Stimulated activated naive CD8-positive, alpha-beta T cell treated with anti-CD3 and anti-CD28 coated beads, Interleukin-15, amount 100 ng/mL, for 72 hours (primary cell): ENCODE results near the gene WDR74.
A peak's percentile ranks its signal among the peaks of the same experiment; 100 is the strongest.
"Not testable (repeated sequence)": the region's sequence is repeated elsewhere in the genome, so short reads cannot be mapped to it uniquely, and the experiment has no call there.

ENCODE experiments used
- ATAC-seq: fragments of 150-1000 bp; cut with Tn5 transposase; 2 replicates; pipeline ENCODE4 v1.10.0; 2021; ENCODE audit warnings: mild to moderate bottlenecking, moderate library complexity
- DNase-seq, 2 donors: peaks; one replicate each; pipeline ENCODE4 v3.0.0; 2021 to 2022
- H3K27ac Mint-ChIP-seq, 2 donors: one replicate each; pipeline ENCODE4 v1.8.0; 2022; ENCODE audit warnings: mild to moderate bottlenecking in 2 of 2, mixed read lengths in 2 of 2, moderate library complexity in 2 of 2
- H3K27me3 Mint-ChIP-seq: one replicate; pipeline ENCODE4 v1.8.0; 2022; ENCODE audit warnings: mixed read lengths
- H3K4me1 Mint-ChIP-seq: one replicate; pipeline ENCODE4 v1.8.0; 2022; ENCODE audit warnings: mild to moderate bottlenecking, mixed read lengths
- H3K4me3 Mint-ChIP-seq, 2 donors: one replicate each; pipeline ENCODE4 v1.8.0; 2022; ENCODE audit warnings: mild to moderate bottlenecking in 2 of 2, mixed read lengths in 2 of 2, moderate library complexity in 1 of 2
- H3K9me3 Mint-ChIP-seq, 2 donors: one replicate each; pipeline ENCODE4 v1.8.0; 2022; ENCODE audit warnings: mixed read lengths in 2 of 2

Gene WDR74

DNA sequence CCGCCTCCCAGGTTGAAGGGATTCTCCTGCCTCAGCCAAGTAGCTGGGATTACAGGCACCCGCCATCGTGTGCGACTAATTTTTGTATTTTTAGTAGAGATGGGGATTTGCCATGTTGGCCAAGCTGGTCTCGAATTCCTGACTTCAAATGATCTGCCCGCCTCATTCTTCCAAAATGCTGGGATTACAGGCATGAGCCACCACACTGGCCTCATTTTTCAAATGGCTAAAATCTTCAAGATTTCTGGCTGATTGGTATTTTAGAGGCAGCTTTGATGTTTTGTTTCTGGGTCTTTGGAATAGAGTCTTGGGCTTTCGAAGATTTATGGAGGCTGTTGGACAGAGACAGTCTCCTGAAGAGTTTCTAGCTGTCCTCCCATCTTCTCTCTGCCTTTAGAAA is 35.5 kb upstream of the WDR74 start:
- DNase-seq (no peak), ATAC-seq (no peak)
- Mint-ChIP-seq H3K4me3 (no peak overlapping the region), H3K27me3 (no peaks in the 10 kb centered on the region), H3K27ac (peak overlapping the region in 1 of 2 donors; percentile 15), H3K9me3 (no peaks in the 10 kb centered on the region), H3K4me1 (peaks cover 7% of the 10 kb centered on the region)

DNA sequence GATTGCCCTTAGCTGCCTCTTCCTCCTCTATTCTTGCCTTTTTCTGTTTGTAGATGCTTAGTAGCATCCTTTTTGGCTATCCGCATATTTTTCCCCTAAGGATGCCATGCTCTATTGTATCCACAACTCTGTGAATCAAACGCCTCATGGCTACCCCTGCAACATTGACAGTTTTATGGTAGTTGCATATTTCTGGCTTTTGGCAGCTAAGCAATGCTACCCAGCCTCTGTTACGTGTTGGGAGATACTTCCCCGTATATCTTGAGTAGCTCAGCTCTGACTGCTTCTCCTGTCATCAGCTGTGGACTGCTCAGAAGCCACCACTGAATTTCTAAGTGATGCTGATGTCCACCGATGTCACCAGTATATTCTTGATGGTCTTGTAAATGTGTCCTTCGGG is 26.2 kb upstream of the WDR74 start:
- Mint-ChIP-seq H3K4me3 (no peak overlapping the region), H3K27ac (no peak overlapping the region), H3K4me1 (peaks cover 24% of the 10 kb centered on the region), H3K27me3 (no peaks in the 10 kb centered on the region), H3K9me3 (no peaks in the 10 kb centered on the region)
- no peak for ATAC-seq
- DNase-seq = no peak

DNA sequence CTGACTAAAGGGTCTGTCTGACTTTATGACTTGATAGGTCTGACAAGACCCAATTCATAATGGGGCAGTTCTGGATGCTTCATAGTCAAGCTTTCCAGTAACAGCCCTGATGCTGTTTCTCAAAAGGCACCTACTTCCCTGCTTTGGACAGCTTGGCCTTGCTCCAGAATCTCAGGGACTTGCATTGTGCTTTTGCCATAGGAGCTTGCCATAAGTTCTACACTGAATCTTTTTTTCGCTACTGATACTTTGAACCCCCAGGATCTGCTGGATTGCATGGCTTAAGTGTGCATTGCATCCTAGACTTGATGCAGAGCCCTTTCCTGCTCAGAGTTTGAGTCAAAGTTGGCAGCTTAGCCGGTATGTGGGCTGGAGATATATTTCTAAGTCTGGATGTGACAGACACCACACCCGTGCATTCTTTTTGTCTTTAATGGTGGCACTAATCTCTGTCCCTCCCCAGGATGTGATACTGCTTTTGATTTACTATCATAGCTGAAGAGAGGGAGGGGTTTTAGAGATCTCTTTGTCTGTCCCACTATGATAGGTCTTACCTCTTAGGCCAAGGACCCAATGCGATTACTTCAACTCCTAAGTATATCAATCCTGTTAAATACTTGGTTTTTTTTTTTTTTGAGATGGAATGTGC is 24.4 kb upstream of the WDR74 start:
- Mint-ChIP-seq H3K9me3 (no peaks in the 10 kb centered on the region), H3K27me3 (no peaks in the 10 kb centered on the region), H3K27ac (no peak overlapping the region), H3K4me1 (peaks cover 40% of the 10 kb centered on the region), H3K4me3 (no peak overlapping the region)
- ATAC-seq (no peak), DNase-seq (no peak)

DNA sequence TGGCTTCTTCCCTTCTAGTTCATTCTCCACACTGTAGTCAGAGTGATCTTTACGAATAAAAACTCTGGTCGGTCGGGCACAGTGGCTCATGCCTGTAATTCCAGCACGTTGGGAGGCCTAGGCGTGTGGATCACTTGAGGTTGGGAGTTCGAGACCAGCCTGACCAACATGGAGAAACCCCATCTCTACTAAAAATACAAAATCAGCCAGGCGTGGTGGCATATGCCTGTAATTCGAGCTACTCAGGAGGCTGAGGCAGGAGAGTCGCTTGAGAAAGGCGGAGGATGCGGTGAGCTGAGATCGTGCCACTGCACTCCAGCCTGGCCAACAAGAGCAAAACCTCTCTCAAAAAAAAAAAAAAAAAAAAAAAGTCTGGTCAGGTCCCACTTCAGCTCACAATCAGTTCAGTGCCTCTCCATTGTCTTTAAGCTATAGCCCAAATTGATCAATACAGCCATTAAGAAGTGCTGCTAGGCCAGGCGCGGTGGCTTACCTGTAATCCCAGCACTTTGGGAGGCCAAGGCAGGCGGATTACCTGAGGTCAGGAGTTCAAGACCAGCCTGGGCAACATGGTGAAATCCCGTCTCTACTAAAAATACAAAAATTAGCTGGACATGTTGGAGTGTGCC is 22.3 kb upstream of the WDR74 start:
- not testable (repeated sequence) for H3K9me3 Mint-ChIP-seq, H3K27me3 Mint-ChIP-seq, H3K4me3 Mint-ChIP-seq, H3K27ac Mint-ChIP-seq, DNase-seq, ATAC-seq
- H3K4me1 Mint-ChIP-seq = peaks cover 60% of the 10 kb centered on the region

DNA sequence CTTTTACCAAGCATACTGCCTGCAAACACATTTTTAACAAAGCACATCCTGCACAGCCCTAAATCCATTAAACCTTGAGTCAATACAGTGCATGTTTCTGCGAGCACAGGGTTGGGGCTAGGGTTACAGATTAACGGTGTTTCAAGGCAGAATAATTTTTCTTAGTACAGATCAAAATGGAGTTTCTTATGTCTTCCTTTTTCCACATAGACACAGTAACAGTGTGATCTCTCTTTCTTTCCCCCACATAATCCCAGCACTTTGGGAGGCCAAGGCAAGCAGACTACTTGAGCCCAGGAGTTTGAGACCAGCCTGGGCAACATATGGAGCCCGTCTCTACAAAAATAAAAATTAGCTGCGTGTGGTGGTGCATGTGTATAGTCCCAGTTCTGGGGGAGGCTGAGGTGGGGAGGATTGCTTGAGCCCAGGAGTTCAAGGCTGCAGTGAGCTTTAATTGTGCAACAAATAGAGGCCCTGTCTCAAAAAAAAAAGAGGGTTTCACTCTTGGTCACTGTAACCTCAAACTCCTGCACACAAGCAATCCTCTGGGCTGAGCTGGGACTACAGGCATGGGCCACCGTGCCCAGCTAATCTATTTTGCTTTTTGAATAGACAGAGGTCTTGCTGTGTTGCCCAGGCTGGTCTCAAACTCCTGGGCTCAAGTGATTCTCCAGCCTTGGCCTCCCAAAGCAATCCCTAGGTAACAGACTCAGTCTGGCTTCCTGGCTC is 21.6 kb upstream of the WDR74 start:
- ATAC-seq (peak; percentile 61), DNase-seq (no peak)
- H3K27ac Mint-ChIP-seq = no peak overlapping the region
- no peaks in the 10 kb centered on the region for H3K9me3 Mint-ChIP-seq
- no peaks in the 10 kb centered on the region for H3K27me3 Mint-ChIP-seq
- peaks cover 60% of the 10 kb centered on the region for H3K4me1 Mint-ChIP-seq
- no peak overlapping the region for H3K4me3 Mint-ChIP-seq

DNA sequence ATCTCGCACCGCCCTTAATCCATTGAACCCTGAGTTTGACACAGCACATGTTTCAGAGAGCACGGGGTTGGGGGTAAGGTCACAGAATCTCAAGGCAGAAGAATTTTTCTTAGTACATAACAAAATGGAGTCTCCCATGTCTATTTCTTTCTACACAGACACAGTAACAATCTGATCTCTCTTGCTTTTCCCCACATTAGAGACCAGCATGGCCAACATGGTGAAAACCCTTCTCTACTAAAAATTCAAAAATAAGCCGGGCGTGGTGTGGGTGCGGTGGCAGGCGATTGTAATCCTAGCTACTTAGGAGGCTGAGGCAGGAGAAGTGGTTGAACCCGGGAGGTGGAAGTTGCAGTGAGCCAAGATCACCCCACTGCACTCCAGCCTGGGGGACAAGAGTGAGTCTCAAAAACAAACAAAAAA is 19.9 kb upstream of the WDR74 start:
- not testable (repeated sequence) for DNase-seq, ATAC-seq, H3K9me3 Mint-ChIP-seq, H3K27me3 Mint-ChIP-seq
- Mint-ChIP-seq H3K4me1 (peaks cover 68% of the 10 kb centered on the region), H3K4me3 (peak overlapping the region in 1 of 2 donors; percentile 18), H3K27ac (peak overlapping the region; percentile 8 to 27)

DNA sequence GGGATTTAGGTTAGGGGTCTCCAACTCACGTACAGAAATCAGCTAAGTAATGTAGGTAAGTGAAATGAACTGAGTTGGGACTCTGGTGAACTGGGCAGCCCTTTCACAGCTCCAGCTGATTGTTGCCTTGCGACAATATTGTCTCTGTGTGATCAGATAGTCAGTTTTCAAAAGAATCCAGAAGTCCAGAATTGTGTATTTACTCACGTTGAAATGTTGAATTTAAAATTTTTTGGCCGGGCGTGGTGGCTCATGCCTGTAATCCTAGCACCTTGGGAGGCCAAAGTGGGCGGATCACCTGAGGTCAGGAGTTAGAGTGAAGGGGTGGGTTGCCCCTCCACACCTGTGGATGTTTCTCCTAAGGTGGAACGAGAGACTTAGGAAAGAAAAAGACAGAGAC is 18.8 kb upstream of the WDR74 start:
- no peak overlapping the region for H3K27ac Mint-ChIP-seq
- peaks cover 76% of the 10 kb centered on the region for H3K4me1 Mint-ChIP-seq

DNA sequence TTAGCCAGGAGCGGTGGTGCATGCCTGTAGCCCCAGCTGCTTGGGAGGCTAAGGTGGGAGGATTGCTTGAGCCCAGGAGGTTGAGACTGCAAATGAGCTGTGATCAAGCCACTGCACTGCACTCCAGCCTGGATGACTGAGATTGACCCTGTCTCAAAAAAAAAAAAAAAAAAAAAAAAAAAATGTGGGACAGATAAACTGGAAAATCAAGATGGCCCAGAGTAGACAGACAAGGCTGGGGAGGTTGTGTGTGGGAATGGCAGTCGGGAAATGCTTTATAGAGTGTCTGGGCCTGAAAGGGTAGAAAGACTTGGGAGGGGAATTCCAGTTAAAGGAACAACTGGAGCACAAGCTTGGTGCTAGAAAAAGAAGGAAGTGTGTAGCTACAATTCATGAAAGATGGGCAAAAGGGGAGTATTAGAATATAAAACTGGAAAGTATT is 18.2 kb upstream of the WDR74 start:
- no peaks in the 10 kb centered on the region for H3K9me3 Mint-ChIP-seq
- ATAC-seq = no peak
- H3K27me3 Mint-ChIP-seq = no peaks in the 10 kb centered on the region
- H3K4me3 Mint-ChIP-seq = peak overlapping the region; percentile 89 to 97
- H3K4me1 Mint-ChIP-seq = peaks cover 78% of the 10 kb centered on the region
- no peak for DNase-seq
- H3K27ac Mint-ChIP-seq = peak overlapping the region; percentile 86 to 99

More for the DNA sequence above, 18.8 kb upstream of the WDR74 start:
- DNase-seq (no peak), ATAC-seq (no peak)
- Mint-ChIP-seq H3K27me3 (no peaks in the 10 kb centered on the region), H3K9me3 (no peaks in the 10 kb centered on the region), H3K4me3 (peak overlapping the region; percentile 89 to 97)

DNA sequence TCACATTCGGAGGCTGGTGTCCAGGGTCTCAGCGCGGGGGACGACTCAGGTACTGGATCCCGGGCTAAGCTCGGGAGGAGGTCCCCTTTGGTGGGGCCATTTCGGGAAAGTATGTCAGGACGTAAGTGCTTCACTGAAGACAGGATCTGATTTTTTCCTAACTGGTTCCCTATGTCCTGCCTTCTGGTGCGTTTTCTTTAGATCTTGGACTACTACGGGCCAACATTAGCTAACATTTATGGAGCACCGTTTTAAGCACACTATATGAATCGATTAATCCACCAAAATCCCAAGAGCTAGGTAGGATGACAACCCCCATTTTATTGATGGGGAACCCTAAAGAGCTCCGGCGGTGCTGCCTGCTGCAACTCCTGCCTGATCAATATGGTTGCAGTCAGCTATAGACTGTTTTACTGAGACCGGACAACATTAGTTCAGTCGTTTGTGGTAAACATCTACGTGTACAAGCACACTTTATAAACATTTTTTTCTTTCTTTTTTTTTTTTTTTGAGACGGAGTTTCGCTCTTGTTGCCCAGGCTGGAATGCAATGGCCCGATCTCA is 17.0 kb upstream of the WDR74 start:
- DNase-seq = no peak
- no peak for ATAC-seq

DNA sequence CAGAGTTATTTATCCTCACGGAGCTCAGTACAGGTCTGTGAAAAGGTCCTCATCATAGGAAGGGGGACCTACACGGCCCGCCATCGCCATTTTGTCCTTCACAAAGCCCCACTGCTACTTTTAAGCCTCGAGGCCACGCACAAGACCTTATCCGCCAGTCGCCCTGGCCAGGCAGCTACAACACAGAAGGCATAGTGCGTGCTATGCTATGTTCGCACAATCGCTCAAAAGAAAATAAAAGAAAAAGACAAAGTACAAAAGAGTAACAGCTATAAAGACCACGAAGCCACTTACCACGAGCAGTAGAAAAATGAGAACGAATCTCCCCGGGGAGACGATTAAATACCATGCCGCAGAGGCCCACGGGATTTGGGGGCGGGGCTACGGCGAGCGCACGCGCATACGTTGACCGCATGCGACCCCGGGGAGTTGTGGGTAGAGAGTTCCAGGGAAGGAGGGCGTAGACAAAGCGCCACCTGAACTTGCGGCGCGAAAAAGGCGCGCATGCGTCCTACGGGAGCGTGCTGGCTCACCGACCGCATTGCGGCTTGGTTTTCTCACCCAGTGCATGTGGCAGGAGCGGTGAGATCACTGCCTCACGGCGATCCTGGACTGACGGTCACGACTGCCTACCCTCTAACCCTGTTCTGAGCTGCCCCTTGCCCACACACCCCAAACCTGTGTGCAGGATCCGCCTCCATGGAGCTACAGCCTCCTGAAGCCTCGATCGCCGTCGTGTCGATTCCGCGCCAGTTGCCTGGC is 16.4 kb upstream of the WDR74 start:
- no peaks in the 10 kb centered on the region for H3K27me3 Mint-ChIP-seq
- DNase-seq (peak; percentile 98 to 99), ATAC-seq (peak; percentile 92)
- peaks cover 76% of the 10 kb centered on the region for H3K4me1 Mint-ChIP-seq
- peak overlapping the region; percentile 96 to 99 for H3K27ac Mint-ChIP-seq
- no peaks in the 10 kb centered on the region for H3K9me3 Mint-ChIP-seq
- H3K4me3 Mint-ChIP-seq = peak overlapping the region; percentile 89 to 97

More for the DNA sequence above, 17.0 kb upstream of the WDR74 start:
- H3K27me3 Mint-ChIP-seq = no peaks in the 10 kb centered on the region
- H3K27ac Mint-ChIP-seq = peak overlapping the region; percentile 96 to 99
- H3K4me3 Mint-ChIP-seq = peak overlapping the region; percentile 89 to 97
- H3K4me1 Mint-ChIP-seq = peaks cover 78% of the 10 kb centered on the region
- no peaks in the 10 kb centered on the region for H3K9me3 Mint-ChIP-seq

DNA sequence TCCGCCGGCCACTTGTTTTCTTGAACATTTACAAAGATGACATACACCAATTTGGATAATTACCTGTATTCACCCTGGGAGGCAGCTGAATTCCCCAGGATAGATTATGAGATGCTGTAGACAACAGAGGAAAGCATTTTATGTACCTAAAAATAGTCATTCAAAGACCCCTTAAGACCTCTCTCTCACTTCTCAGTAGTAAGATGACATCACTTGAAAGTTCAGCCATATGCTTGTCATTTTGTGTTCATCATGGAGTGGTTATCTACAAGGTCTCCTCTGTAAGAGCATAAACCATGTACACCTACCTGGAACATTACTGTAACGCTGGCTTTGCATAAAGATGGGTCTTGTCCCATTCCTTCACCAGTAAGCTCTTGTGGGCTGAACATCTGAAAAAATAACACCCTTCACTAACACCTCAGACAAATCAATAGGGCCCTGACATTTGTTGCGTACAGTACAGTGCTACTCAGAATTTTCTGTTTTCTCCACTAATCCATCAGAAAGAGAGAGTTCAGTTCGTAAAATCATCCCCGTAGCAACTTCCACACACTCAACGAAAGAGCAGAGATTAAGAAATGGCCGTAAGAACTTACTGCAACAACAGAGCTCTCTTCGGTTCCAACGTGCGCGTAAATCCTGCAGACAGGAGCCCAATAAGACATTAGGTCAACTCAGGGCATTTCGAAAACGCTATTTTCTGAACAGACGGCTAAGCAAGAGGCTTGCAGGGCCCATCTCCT is 15.6 kb upstream of the WDR74 start:
- peak overlapping the region; percentile 89 to 97 for H3K4me3 Mint-ChIP-seq
- H3K4me1 Mint-ChIP-seq = peaks cover 76% of the 10 kb centered on the region
- H3K9me3 Mint-ChIP-seq = no peaks in the 10 kb centered on the region
- ATAC-seq (no peak), DNase-seq (no peak)
- no peaks in the 10 kb centered on the region for H3K27me3 Mint-ChIP-seq
- peak overlapping the region; percentile 96 to 99 for H3K27ac Mint-ChIP-seq

DNA sequence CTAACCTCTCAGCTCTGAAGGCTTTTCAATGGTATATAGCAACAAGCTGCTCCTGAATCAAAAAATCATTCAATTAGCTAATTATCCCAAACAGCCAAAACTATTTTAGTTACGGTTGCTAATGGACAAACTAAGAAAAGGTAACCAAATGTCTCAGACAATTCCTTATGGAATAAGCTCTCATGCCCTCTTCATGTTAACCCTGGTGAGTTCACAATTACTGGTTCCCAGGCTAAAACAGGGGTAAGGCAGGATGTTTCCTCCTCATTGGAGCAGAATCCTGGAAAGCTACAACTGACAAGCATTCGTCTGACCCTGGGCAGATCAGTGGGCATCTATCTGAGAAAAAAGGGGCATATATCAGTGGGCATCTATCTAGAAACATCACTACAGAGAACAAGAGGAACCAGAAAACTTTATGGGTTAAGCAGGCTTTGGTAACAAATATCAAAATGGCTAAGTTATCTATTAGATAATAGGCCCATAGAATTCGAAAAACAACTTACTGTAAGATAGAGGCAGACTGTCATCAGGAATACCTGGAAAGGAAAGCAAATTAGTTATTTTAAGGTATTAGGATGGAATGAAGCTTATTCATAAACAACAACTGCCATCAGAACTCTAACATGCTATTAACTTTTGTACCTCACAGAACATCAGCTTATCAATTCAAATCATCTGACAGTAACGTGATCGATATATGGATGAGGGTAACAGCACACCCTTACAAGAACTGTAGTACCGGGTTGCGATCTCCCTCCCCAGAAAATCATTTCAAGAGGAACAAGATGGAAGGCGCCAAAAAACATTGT is 14.8 kb upstream of the WDR74 start:
- H3K27me3 Mint-ChIP-seq = no peaks in the 10 kb centered on the region
- DNase-seq (no peak), ATAC-seq (no peak)
- H3K4me3 Mint-ChIP-seq = peak overlapping the region; percentile 89 to 97
- no peaks in the 10 kb centered on the region for H3K9me3 Mint-ChIP-seq
- peaks cover 71% of the 10 kb centered on the region for H3K4me1 Mint-ChIP-seq
- H3K27ac Mint-ChIP-seq = peak overlapping the region; percentile 96 to 99

DNA sequence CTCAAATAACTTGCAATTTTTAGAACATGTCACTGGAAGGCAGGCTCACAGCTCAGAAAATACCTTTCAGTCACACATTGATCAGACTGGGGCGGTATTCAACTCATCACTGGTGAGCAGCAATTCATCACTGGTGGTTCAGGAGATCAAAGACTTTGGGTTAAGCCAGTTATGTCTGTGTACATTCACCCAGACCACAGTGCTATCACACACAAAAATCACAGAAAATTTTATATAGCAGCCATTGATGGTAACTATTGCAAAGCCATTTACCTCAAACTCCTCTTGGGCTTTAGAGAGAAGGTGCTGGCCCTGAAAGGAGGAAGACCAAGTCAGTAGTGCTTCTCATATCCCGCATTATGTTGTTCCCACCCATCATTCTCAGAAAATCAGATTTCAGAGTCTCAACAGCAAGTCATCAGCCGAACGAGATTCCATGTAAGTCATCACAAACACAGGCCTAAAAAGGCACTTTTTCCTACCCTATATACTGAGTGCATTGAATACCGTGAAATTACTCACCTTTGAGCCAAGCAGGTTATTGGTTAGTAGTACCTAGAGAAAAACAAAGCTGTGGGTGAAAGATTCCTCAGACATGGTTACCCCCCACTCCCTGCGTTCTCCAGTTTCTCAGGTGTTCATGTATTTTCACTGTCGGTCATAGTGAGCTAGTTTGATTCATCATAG is 14.0 kb upstream of the WDR74 start:
- ATAC-seq (peak; percentile 58), DNase-seq (peak in 1 of 2 donors; percentile 52)
- Mint-ChIP-seq H3K4me3 (peak overlapping the region; percentile 89 to 97), H3K9me3 (no peaks in the 10 kb centered on the region), H3K27me3 (no peaks in the 10 kb centered on the region), H3K27ac (peak overlapping the region; percentile 96 to 99), H3K4me1 (peaks cover 67% of the 10 kb centered on the region)
